ENCODE results near the gene SDC1.

DNA sequence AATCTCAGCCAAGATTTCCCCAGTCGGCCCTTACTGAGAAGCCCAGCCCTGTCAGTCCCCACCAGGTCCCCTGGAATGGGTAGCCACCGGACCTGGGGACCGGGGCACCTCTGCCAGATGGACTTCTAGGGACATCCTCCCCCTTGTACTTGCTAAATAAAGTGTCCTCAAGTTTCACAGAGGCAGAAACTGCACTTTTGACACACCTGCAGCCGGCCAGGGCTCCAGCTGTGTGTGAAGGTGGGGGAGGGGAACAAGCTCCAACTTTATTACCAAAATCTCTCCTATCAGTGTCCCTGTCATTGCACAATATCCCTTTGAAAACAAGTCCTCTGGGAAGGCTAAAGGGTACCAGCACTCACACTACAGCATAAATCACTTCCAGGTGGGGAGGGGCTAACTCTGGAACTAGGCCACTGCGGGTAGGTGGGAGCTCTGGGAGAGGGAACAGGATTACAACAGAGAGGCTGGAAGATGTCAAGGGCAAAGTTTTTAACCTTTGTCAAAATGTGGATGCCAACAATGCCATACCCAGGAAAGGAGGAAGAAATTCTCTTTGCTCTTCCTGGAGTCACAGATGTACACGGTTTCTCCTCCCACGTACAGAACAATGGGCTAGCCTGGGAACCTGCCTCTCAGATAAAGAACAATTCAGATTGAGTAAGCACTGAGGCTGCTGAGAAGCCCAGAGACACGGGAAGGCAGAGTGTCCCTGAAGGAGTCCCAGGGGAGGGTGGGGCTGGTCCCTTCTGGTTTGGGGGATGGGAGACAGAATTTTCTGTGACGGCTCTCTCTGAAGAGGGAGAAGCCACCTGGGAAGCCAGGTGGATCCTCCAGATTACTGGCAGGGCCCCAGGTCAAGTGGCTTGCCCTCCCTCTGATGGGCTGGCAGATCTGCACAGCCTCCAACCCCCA is 11.0 kb downstream of the SDC1 start:
- TF ChIP-seq, protein P1, sequence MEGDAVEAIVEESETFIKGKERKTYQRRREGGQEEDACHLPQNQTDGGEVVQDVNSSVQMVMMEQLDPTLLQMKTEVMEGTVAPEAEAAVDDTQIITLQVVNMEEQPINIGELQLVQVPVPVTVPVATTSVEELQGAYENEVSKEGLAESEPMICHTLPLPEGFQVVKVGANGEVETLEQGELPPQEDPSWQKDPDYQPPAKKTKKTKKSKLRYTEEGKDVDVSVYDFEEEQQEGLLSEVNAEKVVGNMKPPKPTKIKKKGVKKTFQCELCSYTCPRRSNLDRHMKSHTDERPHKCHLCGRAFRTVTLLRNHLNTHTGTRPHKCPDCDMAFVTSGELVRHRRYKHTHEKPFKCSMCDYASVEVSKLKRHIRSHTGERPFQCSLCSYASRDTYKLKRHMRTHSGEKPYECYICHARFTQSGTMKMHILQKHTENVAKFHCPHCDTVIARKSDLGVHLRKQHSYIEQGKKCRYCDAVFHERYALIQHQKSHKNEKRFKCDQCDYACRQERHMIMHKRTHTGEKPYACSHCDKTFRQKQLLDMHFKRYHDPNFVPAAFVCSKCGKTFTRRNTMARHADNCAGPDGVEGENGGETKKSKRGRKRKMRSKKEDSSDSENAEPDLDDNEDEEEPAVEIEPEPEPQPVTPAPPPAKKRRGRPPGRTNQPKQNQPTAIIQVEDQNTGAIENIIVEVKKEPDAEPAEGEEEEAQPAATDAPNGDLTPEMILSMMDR (IDR thresholded peaks at IDR 0.05; ENCODE audit: borderline replicate concordance, extremely low read depth, low read length, poor library complexity, severe bottlenecking) = no peak
- no peak for TF ChIP-seq EZH2 (IDR thresholded peaks at IDR 0.05; ENCODE audit: borderline replicate concordance, low read depth, low read length, severe bottlenecking)
